ENCODE measurements around the gene TRNT1.

TRNT1 gene

DNA sequence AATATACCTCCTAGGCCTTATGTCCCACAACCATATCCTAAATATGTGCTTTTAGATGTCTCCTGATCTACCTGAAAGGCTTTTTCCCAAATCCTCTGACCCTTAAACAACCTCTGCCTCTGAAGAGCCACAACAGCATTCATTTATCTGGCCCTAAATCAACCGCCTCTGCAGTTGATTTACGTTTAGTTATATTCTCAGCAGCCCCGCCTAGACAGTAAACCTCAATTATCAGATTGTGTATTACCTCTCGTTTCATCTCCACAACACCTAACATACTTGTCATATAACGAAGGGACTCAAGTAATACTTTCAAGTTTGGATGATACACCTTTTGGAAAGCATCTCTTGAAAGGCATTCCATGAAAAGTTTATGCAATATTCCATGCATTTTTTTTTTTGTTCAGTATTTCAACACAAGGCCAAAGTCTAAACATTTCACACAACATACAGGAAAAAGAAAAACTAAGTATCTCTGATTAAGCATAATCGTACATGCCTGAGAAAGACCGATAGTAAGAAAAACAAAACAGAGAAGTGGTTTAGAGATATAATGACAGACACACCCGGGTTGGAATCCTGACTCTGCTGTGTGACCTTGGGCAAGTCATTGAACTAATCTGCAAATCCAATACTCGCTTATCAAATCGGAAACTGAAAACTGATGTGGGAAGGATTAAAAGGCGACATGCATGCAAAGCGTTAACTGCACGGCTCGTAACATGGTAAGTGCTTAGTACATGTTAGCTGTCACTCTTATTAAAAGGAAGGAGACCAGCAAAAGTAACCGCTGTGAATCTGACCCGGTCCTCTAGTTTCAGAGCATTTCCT, 52.0 kb downstream of the TRNT1 start:
- no peak for DNase-seq (ENCODE audit: low read depth)

DNA sequence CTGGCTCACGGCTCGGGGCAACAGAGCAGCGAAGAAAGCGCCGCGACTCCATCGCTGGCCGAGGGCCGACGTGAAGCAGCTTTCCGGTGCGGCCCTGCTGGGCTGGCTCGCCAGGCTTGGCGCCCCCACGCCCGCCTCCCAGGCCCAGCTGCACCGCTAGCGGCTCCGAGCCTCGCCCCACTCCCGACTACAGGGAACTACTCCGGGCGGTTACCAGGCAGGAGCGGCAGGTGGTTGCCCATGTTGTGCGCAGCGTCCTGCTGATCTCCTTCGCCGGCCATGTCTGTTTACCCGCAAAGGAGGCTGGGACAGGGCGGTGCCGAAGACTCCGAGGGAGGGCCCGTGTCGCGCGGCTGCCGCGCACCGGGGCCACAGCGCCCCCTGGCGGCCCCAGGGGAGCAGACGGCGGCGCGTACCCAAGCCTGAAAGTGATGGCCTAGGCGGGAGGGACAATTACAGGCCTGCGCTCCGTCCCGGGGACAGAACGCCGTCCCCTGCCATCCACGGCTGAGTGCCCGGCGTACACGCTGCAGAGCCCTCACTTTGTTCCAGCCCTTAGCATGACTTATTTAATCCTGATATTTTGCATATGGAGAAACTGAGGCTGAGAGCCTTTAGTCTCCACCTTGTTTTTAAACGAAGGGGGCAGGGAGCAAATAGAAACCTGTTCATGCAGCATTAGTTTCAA, 52.8 kb downstream of the TRNT1 start, which contains the start of gene CRBN:
TSS of gene CRBN (minus strand) at position 285 of the 688 bp plus-strand sequence. CDS start at position 281, 4 bp downstream.
- DNase-seq (ENCODE audit: low read depth) = peak; percentile 84

DNA sequence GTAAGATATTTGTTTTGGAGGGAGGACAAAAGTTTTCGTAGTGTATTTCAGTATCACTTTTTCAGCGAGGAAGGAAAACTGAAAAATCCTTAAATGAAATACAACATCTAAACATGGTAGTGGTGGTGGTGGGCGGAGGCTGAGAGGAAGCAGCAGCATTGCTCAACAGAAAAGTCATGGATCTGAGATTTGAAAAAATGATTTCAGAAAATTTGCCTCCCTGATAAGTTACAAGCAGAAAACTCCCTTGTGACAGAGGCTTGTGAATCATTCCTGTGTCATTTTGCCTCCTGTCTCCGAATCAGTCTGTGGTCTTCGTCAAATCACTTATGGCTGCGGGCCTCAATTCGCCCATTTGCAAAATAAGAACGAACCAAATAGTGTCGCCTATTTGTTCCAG, 53.7 kb downstream of the TRNT1 start:
- DNase-seq (ENCODE audit: low read depth) = no peak

DNA sequence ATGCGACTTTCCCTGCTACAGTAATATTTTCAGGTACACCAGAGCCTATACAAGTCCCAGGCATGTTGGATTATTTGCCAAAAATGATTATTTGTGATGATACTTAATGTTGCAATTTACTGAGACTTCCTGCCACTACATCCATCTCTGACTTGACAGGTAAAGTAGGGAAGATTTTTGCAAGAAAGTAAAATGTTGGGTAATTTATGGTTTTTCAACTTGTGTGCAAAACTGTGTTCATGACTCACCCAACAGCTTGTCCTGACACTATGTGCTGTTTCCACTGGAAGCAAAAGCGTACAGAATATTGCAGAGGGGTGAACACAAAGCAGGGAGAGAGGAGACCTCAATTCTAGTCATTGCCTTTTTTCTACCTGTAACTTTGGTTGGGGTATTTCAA, 58.1 kb downstream of the TRNT1 start:
- no peak for DNase-seq (ENCODE audit: low read depth)

DNA sequence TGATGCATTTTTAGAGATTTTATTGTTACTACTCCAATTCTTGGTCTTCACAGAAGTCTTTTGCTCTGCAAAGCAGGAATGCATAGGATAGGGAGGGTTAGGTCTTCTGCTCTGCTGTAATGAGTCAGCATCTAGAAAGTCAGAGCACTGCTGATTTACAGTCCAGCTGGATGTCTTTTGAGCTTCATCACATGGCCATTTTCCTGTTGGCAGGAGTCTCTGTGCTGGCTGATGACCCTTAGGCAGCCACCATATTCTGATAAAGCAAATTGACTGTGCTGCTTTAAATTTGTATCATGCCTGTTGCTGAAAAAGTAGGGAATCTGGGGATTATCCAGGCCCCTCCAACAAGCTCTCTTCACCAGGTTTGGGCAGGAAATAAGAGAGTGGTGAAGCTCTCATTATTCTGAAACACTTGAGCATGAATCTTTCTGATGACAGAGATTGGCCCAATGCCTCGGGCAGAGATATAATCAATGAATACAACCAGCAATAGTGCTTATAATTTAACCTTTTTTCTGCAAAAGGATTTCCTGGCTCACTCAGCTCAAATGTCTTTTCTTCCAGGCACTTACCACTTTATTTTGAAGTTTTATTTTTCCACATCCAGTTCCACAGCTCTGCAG, 62.5 kb downstream of the TRNT1 start:
- no peak for DNase-seq (ENCODE audit: low read depth)

DNA sequence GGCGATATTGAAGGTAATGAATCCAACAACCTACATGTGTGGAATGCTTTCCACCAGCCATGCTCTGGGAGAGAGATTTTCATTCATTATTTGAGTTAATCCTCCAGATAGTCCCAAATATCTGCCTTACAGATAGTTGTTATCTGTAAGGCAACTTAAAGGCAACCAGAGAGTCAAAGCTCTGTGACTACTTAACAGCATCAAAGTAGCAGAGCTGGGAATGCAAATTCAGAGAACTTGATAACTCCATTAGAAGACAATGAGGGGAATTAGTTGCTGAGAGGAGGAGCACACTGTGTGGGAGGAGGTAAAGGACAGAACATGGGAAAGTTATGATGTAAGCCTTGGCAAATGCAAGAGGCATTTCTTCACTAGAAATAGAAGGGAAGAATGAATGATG, 63.2 kb downstream of the TRNT1 start:
- no peak for DNase-seq (ENCODE audit: low read depth)

DNA sequence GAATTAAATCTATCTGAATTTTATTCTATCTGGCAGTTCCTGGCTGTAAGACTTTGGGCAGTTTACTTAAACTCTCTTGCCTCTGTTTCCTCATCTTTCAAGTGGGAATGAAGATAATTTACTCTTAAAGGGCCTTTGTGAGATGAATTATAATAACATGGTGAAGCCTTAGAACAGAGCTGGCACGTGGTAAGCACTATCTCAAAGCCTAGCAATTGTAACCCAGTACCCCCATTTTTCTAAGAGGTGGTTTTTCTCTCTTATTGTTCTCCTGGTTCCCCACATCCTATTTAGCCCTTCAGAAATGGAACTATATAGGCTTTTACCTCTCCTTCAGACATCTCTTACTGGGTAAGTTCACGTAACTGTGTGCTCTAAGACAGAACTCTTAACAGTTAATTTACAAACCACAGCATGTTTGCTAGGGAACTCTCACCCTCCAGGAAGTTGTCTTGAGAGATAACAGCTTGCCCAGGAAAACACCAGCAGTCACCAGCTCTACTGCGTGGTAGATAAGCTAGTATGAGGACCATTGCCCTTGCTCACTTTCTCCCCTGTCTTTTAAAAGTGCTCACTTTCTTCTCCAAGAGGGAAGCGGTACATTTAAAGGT, 65.0 kb downstream of the TRNT1 start:
- DNase-seq (ENCODE audit: low read depth) = no peak

DNA sequence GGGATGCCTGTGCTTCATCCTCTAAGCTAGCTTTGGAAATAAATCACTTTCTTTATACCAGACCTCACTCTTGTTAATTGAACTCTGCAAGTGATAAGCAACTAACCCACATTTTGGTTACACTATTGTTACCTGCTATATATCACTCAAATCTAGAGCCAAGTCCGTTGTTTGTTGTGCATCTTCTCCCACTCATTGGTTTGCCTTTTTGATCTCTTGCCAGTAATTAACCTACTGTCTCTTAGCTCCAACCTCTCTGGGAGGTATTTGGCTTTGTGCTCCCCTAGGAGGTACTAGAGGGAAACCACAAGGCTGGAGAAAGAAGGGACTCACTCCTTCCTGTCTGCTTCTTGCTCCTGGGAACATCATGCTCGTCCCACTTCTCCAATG, 65.5 kb downstream of the TRNT1 start:
- DNase-seq (ENCODE audit: low read depth) = no peak

DNA sequence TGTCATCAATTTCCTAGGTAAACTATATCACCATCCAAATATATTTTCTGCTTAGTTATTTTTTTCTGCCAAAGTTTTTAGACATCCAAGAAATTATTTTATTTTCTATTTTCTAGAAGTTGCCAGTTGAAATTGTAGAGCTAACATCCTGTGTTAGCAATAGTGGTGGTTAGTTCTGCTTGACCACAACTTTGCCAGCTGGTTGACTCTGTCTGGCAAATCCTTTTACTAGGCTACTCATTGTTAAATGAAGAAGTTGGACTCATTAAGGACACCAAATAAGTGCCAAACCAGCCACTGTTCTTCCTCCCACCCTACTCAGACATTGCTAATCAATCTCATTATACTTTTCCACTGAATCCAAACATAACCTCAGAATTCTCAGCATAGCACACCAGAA, 68.1 kb downstream of the TRNT1 start:
- no peak for DNase-seq (ENCODE audit: low read depth)

DNA sequence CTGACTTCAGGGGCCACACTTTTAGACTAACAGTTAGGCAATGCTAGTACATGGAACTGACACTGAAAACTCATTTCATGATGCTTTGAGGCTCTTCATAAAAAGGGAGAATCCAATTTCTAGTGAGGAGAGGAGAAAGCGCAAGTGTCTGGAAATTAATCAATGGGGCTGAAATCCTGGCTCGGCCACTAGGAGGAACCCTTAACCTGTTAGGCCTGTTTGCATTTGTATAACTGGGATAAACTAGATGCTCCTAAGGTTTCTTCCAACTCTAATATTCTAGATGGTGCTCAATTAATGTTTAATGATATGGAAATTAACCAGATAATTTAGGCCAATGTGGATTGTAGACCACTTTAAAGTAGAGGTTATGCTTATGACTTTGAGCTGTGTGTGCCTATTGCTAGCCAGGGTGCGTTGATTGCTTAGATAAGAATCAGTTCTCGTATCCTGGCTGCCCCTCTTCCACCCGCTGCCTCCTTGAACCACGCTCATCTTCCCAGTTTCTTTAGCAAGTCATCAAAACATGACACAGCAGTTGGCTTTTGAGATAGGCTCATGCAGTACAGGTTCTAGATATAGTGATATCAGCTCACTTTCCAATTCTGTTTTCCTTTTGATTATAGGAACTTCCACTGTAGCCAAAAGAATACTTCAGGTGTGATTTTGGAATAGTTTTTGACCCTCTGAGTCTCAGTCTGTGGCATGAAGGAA, 69.6 kb downstream of the TRNT1 start:
- no peak for DNase-seq (ENCODE audit: low read depth)

Measured in activated T-helper 1 cell treated with Interleukin-2 at 50 U/mL for 16 hours (primary cell).